Activated T-cell treated with anti-CD3 and anti-CD28 coated beads for 48 hours (primary cell): ENCODE results near the gene GPAT2.
"Not testable (repeated sequence)": the region's sequence is repeated elsewhere in the genome, so short reads cannot be mapped to it uniquely, and the experiment has no call there.

Experiments used
- DNase-seq: peaks from one replicate; pipeline ENCODE4 v3.0.0-alpha.2; 2020; ENCODE audit warnings: low read depth

GPAT2 gene

GRCh38 chr2:96065381-96065930, 30.7 kb upstream of the GPAT2 start:
- no peak for DNase-seq

- not testable (repeated sequence) for DNase-seq
These were observed 30.0 kb upstream of the GPAT2 start for GRCh38 chr2:96064760-96065159.

GRCh38 chr2:96064047-96064675, 29.4 kb upstream of the GPAT2 start:
- not testable (repeated sequence) for DNase-seq

GRCh38 chr2:96063116-96063899, 28.6 kb upstream of the GPAT2 start:
- peak; percentile 15 for DNase-seq

GRCh38 chr2:96062483-96062882, 27.8 kb upstream of the GPAT2 start:
- not testable (repeated sequence) for DNase-seq

GRCh38 chr2:96061901-96062300, 27.2 kb upstream of the GPAT2 start:
- not testable (repeated sequence) for DNase-seq

GRCh38 chr2:96061197-96061817, 26.6 kb upstream of the GPAT2 start:
- not testable (repeated sequence) for DNase-seq

- DNase-seq, result not testable (repeated sequence)
These were observed 25.6 kb upstream of the GPAT2 start for GRCh38 chr2:96060325-96060724.

- DNase-seq, result not testable (repeated sequence)
These were observed 24.7 kb upstream of the GPAT2 start for GRCh38 chr2:96059443-96059842.

- not testable (repeated sequence) for DNase-seq
These were observed 21.1 kb upstream of the GPAT2 start for GRCh38 chr2:96055830-96056229.

GRCh38 chr2:96054537-96054936, 19.8 kb upstream of the GPAT2 start:
- DNase-seq, result not testable (repeated sequence)

GRCh38 chr2:96053385-96053784, 18.7 kb upstream of the GPAT2 start:
- DNase-seq, result not testable (repeated sequence)

GRCh38 chr2:96052632-96053031, 17.9 kb upstream of the GPAT2 start:
- not testable (repeated sequence) for DNase-seq

- DNase-seq, result not testable (repeated sequence)
These were observed 15.2 kb upstream of the GPAT2 start for GRCh38 chr2:96049917-96050262.

- not testable (repeated sequence) for DNase-seq
These were observed 14.6 kb upstream of the GPAT2 start for GRCh38 chr2:96049049-96049916.

- not testable (repeated sequence) for DNase-seq
These were observed 838 bp upstream of the GPAT2 start for GRCh38 chr2:96035554-96035953.

- not testable (repeated sequence) for DNase-seq
These were observed 719 bp downstream of the GPAT2 start for GRCh38 chr2:96033997-96034396.

- not testable (repeated sequence) for DNase-seq
These were observed 6.9 kb downstream of the GPAT2 start for GRCh38 chr2:96027725-96028325.

GRCh38 chr2:96025755-96026154, 9.0 kb downstream of the GPAT2 start:
- DNase-seq, result not testable (repeated sequence)

GRCh38 chr2:96025194-96025492, 9.6 kb downstream of the GPAT2 start:
- DNase-seq, result no peak
